ENCODE measurements around the gene FDX1.

DNA sequence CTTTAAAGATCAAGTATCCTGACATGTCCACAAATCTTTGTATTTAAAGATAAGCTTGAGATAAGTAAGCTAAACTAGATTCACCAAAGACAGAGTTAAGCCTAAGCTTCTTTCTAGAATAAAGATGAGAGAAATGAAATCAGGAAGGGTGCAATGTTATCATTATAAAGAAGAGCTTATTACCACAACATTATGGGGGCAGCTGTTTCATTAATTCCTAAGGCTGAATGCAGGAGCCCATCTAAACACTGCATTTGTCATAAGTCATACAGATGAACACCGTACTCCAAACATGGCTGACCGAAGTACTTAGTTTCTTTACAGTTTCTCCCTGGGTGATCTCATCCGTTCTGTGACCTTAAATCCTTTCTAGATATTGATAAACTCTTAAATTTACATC is 16.3 kb downstream of the FDX1 start:
- TF ChIP-seq, protein P1, sequence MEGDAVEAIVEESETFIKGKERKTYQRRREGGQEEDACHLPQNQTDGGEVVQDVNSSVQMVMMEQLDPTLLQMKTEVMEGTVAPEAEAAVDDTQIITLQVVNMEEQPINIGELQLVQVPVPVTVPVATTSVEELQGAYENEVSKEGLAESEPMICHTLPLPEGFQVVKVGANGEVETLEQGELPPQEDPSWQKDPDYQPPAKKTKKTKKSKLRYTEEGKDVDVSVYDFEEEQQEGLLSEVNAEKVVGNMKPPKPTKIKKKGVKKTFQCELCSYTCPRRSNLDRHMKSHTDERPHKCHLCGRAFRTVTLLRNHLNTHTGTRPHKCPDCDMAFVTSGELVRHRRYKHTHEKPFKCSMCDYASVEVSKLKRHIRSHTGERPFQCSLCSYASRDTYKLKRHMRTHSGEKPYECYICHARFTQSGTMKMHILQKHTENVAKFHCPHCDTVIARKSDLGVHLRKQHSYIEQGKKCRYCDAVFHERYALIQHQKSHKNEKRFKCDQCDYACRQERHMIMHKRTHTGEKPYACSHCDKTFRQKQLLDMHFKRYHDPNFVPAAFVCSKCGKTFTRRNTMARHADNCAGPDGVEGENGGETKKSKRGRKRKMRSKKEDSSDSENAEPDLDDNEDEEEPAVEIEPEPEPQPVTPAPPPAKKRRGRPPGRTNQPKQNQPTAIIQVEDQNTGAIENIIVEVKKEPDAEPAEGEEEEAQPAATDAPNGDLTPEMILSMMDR (IDR thresholded peaks at IDR 0.05 in 2 of 3, conservative IDR thresholded peaks at IDR 0.05 in 1 of 3; ENCODE audit: borderline replicate concordance in 1 of 3, insufficient read depth in 1 of 3, low read depth in 2 of 3, low read length in 2 of 3), result no peak
- TF ChIP-seq SIN3A (IDR thresholded peaks at IDR 0.05; ENCODE audit: low read depth) (no peak), POLR2A (IDR thresholded peaks at IDR 0.05; ENCODE audit: borderline replicate concordance, extremely low read depth, insufficient read depth, insufficient read length) (no peak), POLR2AphosphoS5 (IDR thresholded peaks at IDR 0.05; ENCODE audit: low read depth, low read length) (no peak), ZFX (IDR thresholded peaks at IDR 0.05) (no peak), SRF (IDR thresholded peaks at IDR 0.05; ENCODE audit: low read depth) (no peak), EZH2 (IDR thresholded peaks at IDR 0.05) (no peak), EGR1 (IDR thresholded peaks at IDR 0.05; ENCODE audit: low read depth) (no peak), YY1 (IDR thresholded peaks at IDR 0.05; ENCODE audit: extremely low read depth, insufficient replicate concordance, low read depth, low read length) (no peak), ZNF274 (IDR thresholded peaks at IDR 0.05; ENCODE audit: low read depth, low read length) (no peak), CEBPB (IDR thresholded peaks at IDR 0.05; ENCODE audit: low read depth) (no peak), EZH2phosphoT487 (IDR thresholded peaks at IDR 0.05; ENCODE audit: borderline replicate concordance) (no peak), SP1 (IDR thresholded peaks at IDR 0.05; ENCODE audit: low read depth) (no peak)
- TF ChIP-seq, protein P2, sequence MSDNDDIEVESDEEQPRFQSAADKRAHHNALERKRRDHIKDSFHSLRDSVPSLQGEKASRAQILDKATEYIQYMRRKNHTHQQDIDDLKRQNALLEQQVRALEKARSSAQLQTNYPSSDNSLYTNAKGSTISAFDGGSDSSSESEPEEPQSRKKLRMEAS (IDR thresholded peaks at IDR 0.05), result no peak

Measured in HCT116 (cell line).